T-cell (primary cell): ENCODE measurements around the gene ZC3H4. TPM values are rescaled to one million over a fixed set of nuclear protein-coding genes. Genes with fewer than 3 reads are reported as not detected.
A peak's percentile ranks its signal among the peaks of the same experiment; 100 is the strongest.

ENCODE experiments used
- ATAC-seq, 4 experiments: fragments of 200-7000 bp in 3 of 4; fragments of 150-1000 bp in 1 of 4; cut with Tn5 transposase; replicated peaks in 1 of 4; 1 replicate in 3 of 4; 2 replicates in 1 of 4; pipeline ENCODE4 v1.10.0; 2021; ENCODE audit warnings: moderate library complexity in 3 of 4, mild to moderate bottlenecking in 2 of 4, moderate number of reproducible peaks in 1 of 4
- CTCF ChIA-PET, 2 donors: fragments of 300-600 bp; sonication (Branson Sonifier 250); formaldehyde crosslinking; loops; one replicate each; lab custom pipeline; 2022; ENCODE audit warnings: antibody characterized with exemption in 2 of 2; lab: Charles Lee
- POLR2A ChIA-PET, 2 donors: fragments of 300-600 bp; sonication (Branson Sonifier 250); formaldehyde crosslinking; loops; one replicate each; lab custom pipeline; 2022; ENCODE audit warnings: antibody characterized with exemption in 2 of 2; lab: Charles Lee
- DNase-seq, 35 experiments: peaks; one replicate each; pipeline versions ENCODE4 v3.0.0 to v3.0.0-alpha.2; 2013 to 2023
- H3K27ac ChIP-seq: one replicate; pipeline ENCODE4 v1.5.1; 2013; ENCODE audit warnings: low read length
- H3K27me3 ChIP-seq, 2 experiments: replicated peaks in 1 of 2; 1 replicate in 1 of 2; 2 replicates in 1 of 2; pipeline versions ENCODE4 v1.6.1 to v1.7.0; 2013; ENCODE audit warnings: low read length in 1 of 2, mixed read lengths in 1 of 2; ENCODE audit not compliant: control insufficient read depth in 2 of 2, insufficient read depth in 2 of 2; ENCODE audit errors: extremely low read depth in 1 of 2
- H3K36me3 ChIP-seq, 2 donors: 1 replicate in 1 of 2; 2 replicates in 1 of 2; pipeline versions ENCODE4 v1.6.1 to v1.7.0; 2013; ENCODE audit warnings: low read length in 1 of 2; ENCODE audit not compliant: control insufficient read depth in 2 of 2, insufficient read depth in 1 of 2; ENCODE audit errors: extremely low read depth in 1 of 2
- H3K4me1 ChIP-seq, 2 experiments: 1 replicate in 1 of 2; 2 replicates in 1 of 2; pipeline versions ENCODE4 v1.6.1 to v1.7.0; 2013; ENCODE audit warnings: low read length in 2 of 2, mixed read lengths in 1 of 2; ENCODE audit not compliant: insufficient read depth in 2 of 2, control insufficient read depth in 1 of 2; ENCODE audit errors: extremely low read depth in 1 of 2
- H3K4me3 ChIP-seq, 2 donors: 1 replicate in 1 of 2; 2 replicates in 1 of 2; pipeline versions ENCODE4 v1.5.1 to v1.7.0; 2013; ENCODE audit warnings: mild to moderate bottlenecking in 2 of 2, low read length in 1 of 2, moderate library complexity in 1 of 2; ENCODE audit not compliant: control insufficient read depth in 1 of 2; ENCODE audit errors: extremely low read depth in 1 of 2
- H3K9me3 ChIP-seq: 2 replicates; pipeline ENCODE4 v1.7.0; 2013
- H3K27ac Mint-ChIP-seq, 2 donors: one replicate each; pipeline ENCODE4 v1.8.0; 2020 to 2021; ENCODE audit warnings: mild to moderate bottlenecking in 2 of 2, mixed read lengths in 2 of 2
- H3K27me3 Mint-ChIP-seq, 2 donors: one replicate each; pipeline ENCODE4 v1.8.0; 2021 to 2022; ENCODE audit warnings: mixed read lengths in 2 of 2
- H3K36me3 Mint-ChIP-seq: one replicate; pipeline ENCODE4 v1.8.0; 2021; ENCODE audit warnings: mixed read lengths
- H3K4me1 Mint-ChIP-seq, 3 donors: one replicate each; pipeline ENCODE4 v1.8.0; 2020 to 2022; ENCODE audit warnings: mixed read lengths in 3 of 3, mild to moderate bottlenecking in 1 of 3
- H3K4me3 Mint-ChIP-seq, 3 donors: one replicate each; pipeline ENCODE4 v1.8.0; 2020 to 2022; ENCODE audit warnings: mild to moderate bottlenecking in 3 of 3, mixed read lengths in 3 of 3, moderate library complexity in 3 of 3
- H3K9me3 Mint-ChIP-seq, 3 donors: one replicate each; pipeline ENCODE4 v1.8.0; 2020 to 2022; ENCODE audit warnings: mixed read lengths in 3 of 3
- WGBS: methylation state at CpG from one replicate; pipeline ENCODE4 v1.1.5; 2013; ENCODE audit warnings: missing lambda C conversion rate; ENCODE audit not compliant: insufficient coverage; 5-methylcytosine and 5-hydroxymethylcytosine counted together
- total RNA-seq, 35 experiments: library from RNA in 6 of 35; stranded (reverse) in 6 of 35; fragments of 120-200 nt in 1 of 35; gene quantifications; one replicate each; pipeline versions ENCODE4 v1.2.1 to v1.2.4 and lab custom pipeline; 2013 to 2026

ZC3H4 gene
- total RNA-seq, 5 donors from 2014 or later (not counting 1 experiment from before 2014, with no cell fraction given): 64.0 to 81.4 (median 72.3) TPM

DNA sequence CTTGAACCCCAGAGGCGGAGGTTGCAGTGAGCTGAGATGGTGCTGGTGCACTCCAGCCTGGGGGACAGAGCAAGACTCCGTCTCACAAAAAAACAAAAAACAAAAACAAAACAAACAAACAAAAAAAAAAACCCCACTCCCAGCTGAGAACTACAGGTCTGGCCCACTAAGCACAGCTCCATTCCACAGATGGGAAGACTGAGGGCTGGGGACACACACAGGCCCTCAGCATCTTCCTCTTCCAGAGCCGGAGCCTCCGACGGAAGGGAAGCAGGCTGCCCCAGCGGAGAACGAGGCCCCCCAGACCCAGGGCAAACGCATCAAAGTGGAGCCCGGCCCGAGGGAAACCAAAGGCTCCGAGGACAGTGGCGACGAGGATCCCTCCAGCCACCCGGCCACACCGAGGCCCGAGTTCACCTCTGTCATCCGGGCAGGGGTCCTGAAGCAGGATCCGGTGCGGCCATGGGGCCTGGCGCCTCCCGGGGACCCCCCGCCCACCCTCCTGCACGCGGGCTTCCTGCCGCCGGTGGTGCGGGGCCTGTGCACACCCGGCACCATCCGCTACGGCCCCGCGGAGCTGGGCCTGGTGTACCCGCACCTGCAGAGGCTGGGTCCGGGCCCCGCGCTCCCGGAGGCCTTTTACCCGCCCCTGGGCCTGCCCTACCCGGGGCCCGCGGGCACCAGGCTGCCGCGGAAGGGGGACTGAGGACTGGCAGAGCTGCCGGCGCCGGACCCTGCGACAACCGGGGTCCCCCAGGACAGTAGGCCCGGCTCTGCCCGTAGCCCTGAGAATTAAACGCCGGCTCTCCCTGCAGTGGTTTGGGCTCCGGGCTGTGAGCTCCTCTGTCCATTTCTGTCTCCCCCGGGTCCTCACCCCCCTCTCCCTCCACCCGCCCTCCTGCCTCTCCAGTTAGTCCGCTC is 68.4 kb downstream of the ZC3H4 start:
- Histone ChIP-seq H3K4me3 (no peak overlapping the region), H3K27me3 (no peaks in the 10 kb centered on the region), H3K27ac (no peak overlapping the region), H3K36me3 (peaks cover 0 to 3% of the 10 kb centered on the region in 2 donors), H3K4me1 (peaks cover 0 to 19% of the 10 kb centered on the region in 2 experiments), H3K9me3 (no peaks in the 10 kb centered on the region)
- Mint-ChIP-seq H3K4me3 (no peak overlapping the region), H3K27me3 (no peaks in the 10 kb centered on the region), H3K36me3 (no peaks in the 10 kb centered on the region), H3K4me1 (peaks cover 14 to 18% (median 16%) of the 10 kb centered on the region in 3 donors), H3K27ac (no peak overlapping the region), H3K9me3 (no peaks in the 10 kb centered on the region)
- DNase-seq: no peak
- CTCF ChIA-PET: no interaction called here
- POLR2A ChIA-PET: interaction anchor here in 1 of 2 donors (0.6 kb wide), 1 partner anchor 445 kb away, joined by 3 read pairs; no protein-coding TSS in a partner anchor
- 94% methylated on average over 41 of the region's 56 CpGs for WGBS
- ATAC-seq: no peak

DNA sequence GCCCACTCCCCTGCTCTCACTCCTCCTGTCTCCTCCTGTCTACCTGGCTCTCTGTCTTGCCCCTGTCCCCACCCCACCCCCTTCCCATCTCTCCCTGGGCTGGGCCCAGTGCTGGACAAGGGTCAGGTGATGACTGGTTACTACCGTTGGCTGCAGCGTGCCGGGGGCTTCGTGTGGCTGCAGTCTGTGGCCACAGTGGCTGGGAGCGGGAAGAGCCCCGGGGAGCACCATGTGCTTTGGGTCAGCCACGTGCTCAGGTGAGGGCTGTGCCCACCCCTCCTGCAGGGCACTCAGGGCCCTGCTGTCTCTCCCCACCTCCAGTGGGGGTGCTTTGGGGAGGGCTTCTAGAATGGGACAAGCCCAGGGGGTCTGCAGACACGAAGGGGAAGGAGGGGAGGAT is 72.7 kb downstream of the ZC3H4 start:
- H3K27ac Mint-ChIP-seq: no peak overlapping the region
- Histone ChIP-seq H3K27ac (no peak overlapping the region), H3K9me3 (no peaks in the 10 kb centered on the region), H3K4me1 (peaks cover 0 to 9% of the 10 kb centered on the region in 2 experiments), H3K4me3 (no peak overlapping the region), H3K27me3 (no peaks in the 10 kb centered on the region), H3K36me3 (peaks cover 0 to 3% of the 10 kb centered on the region in 2 donors)
- H3K9me3 Mint-ChIP-seq: no peaks in the 10 kb centered on the region
- H3K4me1 Mint-ChIP-seq: peaks cover 5 to 11% (median 7%) of the 10 kb centered on the region in 3 donors
- no peaks in the 10 kb centered on the region for H3K27me3 Mint-ChIP-seq
- 81% methylated on average over 2 of the region's 8 CpGs for WGBS
- ATAC-seq (no peak), DNase-seq (no peak)
- H3K36me3 Mint-ChIP-seq: no peaks in the 10 kb centered on the region
- CTCF ChIA-PET: no interaction called here
- POLR2A ChIA-PET: no interaction called here
- H3K4me3 Mint-ChIP-seq: no peak overlapping the region

DNA sequence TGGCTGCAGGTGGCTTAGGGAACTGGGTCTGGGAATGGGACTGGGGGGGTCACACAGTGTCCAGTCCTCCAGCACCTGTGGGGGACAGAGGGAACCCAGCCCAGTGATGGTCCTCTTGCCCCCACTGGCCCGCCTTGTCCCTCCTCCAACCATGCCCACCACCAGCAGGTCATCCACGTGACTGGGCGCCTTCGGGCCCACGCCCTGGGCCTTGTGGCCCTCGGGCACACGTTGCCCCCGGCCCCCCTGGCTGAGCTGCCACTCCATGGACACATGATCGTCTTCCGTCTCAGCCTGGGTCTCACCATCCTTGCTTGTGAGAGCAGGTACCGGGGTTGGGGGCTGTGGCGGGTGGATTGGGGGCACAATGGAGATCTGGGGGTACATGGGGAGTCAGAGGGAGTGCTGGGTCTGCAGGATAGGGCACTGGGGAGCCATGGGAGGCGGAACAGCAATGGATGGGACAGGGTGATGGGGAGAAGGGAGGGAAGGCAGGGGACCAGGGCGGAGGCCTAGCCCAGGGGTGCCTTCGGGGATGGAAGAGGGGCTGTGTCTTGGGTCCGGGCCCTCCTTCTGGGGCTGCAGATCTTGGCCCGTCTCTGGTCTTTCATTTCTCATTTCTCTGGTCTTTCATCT is 74.2 kb downstream of the ZC3H4 start:
- no peaks in the 10 kb centered on the region for H3K36me3 Mint-ChIP-seq
- peaks cover 0 to 4% of the 10 kb centered on the region in 2 donors for H3K27me3 Mint-ChIP-seq
- peaks cover 0 to 1% of the 10 kb centered on the region in 2 donors for H3K36me3 ChIP-seq
- no peak overlapping the region for H3K4me3 ChIP-seq
- H3K9me3 Mint-ChIP-seq: no peaks in the 10 kb centered on the region
- H3K27me3 ChIP-seq: peaks cover 0 to 10% of the 10 kb centered on the region in 2 experiments
- no peak overlapping the region for H3K27ac Mint-ChIP-seq
- H3K4me3 Mint-ChIP-seq: no peak overlapping the region
- H3K9me3 ChIP-seq: no peaks in the 10 kb centered on the region
- H3K27ac ChIP-seq: no peak overlapping the region
- CTCF ChIA-PET: no interaction called here
- ATAC-seq (no peak), DNase-seq (no peak)
- POLR2A ChIA-PET: interaction anchor here in 1 of 2 donors (0.6 kb wide), 1 partner anchor 1954 kb away, joined by 3 read pairs; the partner anchor contains the start of gene RUVBL2
- H3K4me1 Mint-ChIP-seq: peaks cover 15 to 22% (median 18%) of the 10 kb centered on the region in 3 donors
- peaks cover 6 to 18% of the 10 kb centered on the region in 2 experiments for H3K4me1 ChIP-seq
- 97% methylated on average over 13 of the region's 17 CpGs for WGBS

DNA sequence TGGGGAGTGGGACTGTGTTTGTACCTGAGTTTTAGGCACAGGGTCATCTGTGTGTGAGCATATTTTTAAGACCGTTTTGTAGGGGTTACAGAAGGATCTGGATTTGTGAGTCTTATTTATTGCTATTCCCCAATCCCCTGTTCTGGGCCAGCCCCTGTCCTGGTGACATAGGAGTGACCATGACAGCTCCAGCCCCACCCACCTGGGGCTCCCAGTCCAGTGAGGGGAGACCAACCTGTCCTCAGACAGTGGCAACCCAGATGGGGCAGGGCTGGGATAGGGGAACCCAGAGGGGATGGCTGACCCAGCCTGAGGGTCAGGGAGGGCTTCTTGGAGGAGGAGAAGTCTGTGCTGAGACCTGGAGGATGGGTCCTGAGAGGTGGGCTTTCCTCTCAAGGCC is 75.8 kb downstream of the ZC3H4 start:
- Mint-ChIP-seq H3K36me3 (no peaks in the 10 kb centered on the region), H3K9me3 (no peaks in the 10 kb centered on the region), H3K4me1 (peaks cover 15 to 22% (median 19%) of the 10 kb centered on the region in 3 donors), H3K27me3 (peaks cover 0 to 4% of the 10 kb centered on the region in 2 donors), H3K27ac (no peak overlapping the region), H3K4me3 (peak overlapping the region in 1 of 3 donors; percentile 31)
- CTCF ChIA-PET: no interaction called here
- no peak for ATAC-seq
- DNase-seq: no peak
- H3K4me3 ChIP-seq: no peak overlapping the region
- no peak overlapping the region for H3K27ac ChIP-seq
- H3K4me1 ChIP-seq: peaks cover 6 to 18% of the 10 kb centered on the region in 2 experiments
- POLR2A ChIA-PET: interaction anchor here in 1 of 2 donors (0.6 kb wide), 1 partner anchor 154 kb away, joined by 3 read pairs; no protein-coding TSS in a partner anchor
- H3K9me3 ChIP-seq: no peaks in the 10 kb centered on the region
- WGBS: no CpG with 5 or more reads among the region's 1 CpG
- peaks cover 0 to 25% of the 10 kb centered on the region in 2 experiments for H3K27me3 ChIP-seq
- H3K36me3 ChIP-seq: no peaks in the 10 kb centered on the region

GRCh38 chr19:47036097-47036651 is 77.4 kb downstream of the ZC3H4 start:
- 30% methylated on average over 16 of the region's 26 CpGs for WGBS
- peak overlapping the region; percentile 32 to 49 for H3K4me3 ChIP-seq

More at GRCh38 chr19:47036097-47036651, 77.4 kb downstream of the ZC3H4 start:
- H3K9me3 ChIP-seq: no peaks in the 10 kb centered on the region
- H3K27me3 Mint-ChIP-seq: peaks cover 4 to 15% of the 10 kb centered on the region in 2 donors
- no peaks in the 10 kb centered on the region for H3K36me3 ChIP-seq
- peaks cover 6 to 27% of the 10 kb centered on the region in 2 experiments for H3K4me1 ChIP-seq
- peak overlapping the region; percentile 84 to 87 (median 87) for H3K4me3 Mint-ChIP-seq
- H3K4me1 Mint-ChIP-seq: peaks cover 18 to 29% (median 21%) of the 10 kb centered on the region in 3 donors
- no peak for DNase-seq
- H3K27ac Mint-ChIP-seq: peak overlapping the region; percentile 73 to 75
- no peaks in the 10 kb centered on the region for H3K9me3 Mint-ChIP-seq
- peak; percentile 58 to 69 (median 61) for ATAC-seq
- no peak overlapping the region for H3K27ac ChIP-seq
- ChIA-PET POLR2A (interaction anchor here in 1 of 2 donors (0.6 kb wide), 2 partner anchors 76 to 83 kb away, joined by 3 to 5 read pairs; no protein-coding TSS in a partner anchor), CTCF (interaction anchor here in 1 of 2 donors (0.5 to 1.8 kb wide), 9 partner anchors 12 to 375 kb away, joined by 3 to 13 read pairs (median 3); partner anchors contain the start of genes DACT3 and TMEM160)
- peaks cover 0 to 40% of the 10 kb centered on the region in 2 experiments for H3K27me3 ChIP-seq
- no peaks in the 10 kb centered on the region for H3K36me3 Mint-ChIP-seq
